Peyer's patch (tissue), 4 donors: ENCODE results near the gene KEL.

ENCODE experiments used
- POLR2A ChIP-seq, 2 donors: fragments of 450-650 bp; IDR thresholded peaks; one replicate each; pipeline ENCODE4 v1.5.1; 2017; ENCODE audit warnings: antibody characterized with exemption in 2 of 2, mild to moderate bottlenecking in 2 of 2, moderate library complexity in 2 of 2
- TF ChIP-seq, protein P1 (sequence below), 6 experiments: fragments of 450-650 bp in 4 of 6; fragments of 200-600 bp in 2 of 6; sonication (generic) in 1 of 6; IDR thresholded peaks; one replicate each; pipeline ENCODE4 v1.5.1; 2017 to 2019; ENCODE audit warnings: antibody characterized with exemption in 6 of 6, mild to moderate bottlenecking in 3 of 6, moderate library complexity in 1 of 6

DNA sequence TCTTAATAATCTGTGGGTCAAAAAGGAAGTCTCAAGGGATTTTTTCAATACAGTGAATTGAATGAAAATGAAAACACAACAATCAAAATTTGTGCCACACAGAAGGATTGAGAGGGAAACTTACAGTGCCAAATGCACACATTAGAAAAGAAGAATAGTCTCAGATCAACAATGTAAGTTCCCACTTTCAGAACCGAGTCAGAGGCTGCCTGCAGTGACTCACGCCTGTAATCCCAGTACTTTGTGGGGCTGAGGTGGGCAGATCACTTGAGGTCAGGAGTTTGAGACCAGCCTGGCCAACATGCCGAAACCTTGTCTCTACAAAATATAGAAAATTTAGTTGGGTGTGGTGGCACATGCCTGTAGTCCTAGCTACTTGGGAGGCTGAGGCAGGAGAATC is 12.5 kb upstream of the KEL start:
- TF ChIP-seq, protein P1, sequence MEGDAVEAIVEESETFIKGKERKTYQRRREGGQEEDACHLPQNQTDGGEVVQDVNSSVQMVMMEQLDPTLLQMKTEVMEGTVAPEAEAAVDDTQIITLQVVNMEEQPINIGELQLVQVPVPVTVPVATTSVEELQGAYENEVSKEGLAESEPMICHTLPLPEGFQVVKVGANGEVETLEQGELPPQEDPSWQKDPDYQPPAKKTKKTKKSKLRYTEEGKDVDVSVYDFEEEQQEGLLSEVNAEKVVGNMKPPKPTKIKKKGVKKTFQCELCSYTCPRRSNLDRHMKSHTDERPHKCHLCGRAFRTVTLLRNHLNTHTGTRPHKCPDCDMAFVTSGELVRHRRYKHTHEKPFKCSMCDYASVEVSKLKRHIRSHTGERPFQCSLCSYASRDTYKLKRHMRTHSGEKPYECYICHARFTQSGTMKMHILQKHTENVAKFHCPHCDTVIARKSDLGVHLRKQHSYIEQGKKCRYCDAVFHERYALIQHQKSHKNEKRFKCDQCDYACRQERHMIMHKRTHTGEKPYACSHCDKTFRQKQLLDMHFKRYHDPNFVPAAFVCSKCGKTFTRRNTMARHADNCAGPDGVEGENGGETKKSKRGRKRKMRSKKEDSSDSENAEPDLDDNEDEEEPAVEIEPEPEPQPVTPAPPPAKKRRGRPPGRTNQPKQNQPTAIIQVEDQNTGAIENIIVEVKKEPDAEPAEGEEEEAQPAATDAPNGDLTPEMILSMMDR (IDR thresholded peaks at IDR 0.05) = no peak
- no peak for TF ChIP-seq POLR2A (IDR thresholded peaks at IDR 0.05)
